Kidney epithelial cell (primary cell): Measurements from ENCODE around the gene IGHMBP2. TPM values are rescaled to one million over a fixed set of nuclear protein-coding genes. Genes with fewer than 3 reads are reported as not detected.

ENCODE experiments used
- DNase-seq: peaks from one replicate; pipeline ENCODE4 v3.0.0-alpha.2; 2010; ENCODE audit warnings: low read depth
- H3K27me3 ChIP-seq: 2 replicates; pipeline ENCODE4 v1.6.0; 2011; ENCODE audit warnings: low read length; ENCODE audit not compliant: control insufficient read depth, insufficient read depth
- H3K36me3 ChIP-seq: 2 replicates; pipeline ENCODE4 v1.5.1; 2011; ENCODE audit warnings: low read length; ENCODE audit not compliant: control insufficient read depth, insufficient read depth
- H3K4me3 ChIP-seq: 2 replicates; pipeline ENCODE4 v1.5.1; 2011; ENCODE audit warnings: low read depth, mild to moderate bottlenecking, control low read depth, low read length
- total RNA-seq: library from RNA; depleted of rRNA; stranded (reverse); fragments of >200 nt; gene quantifications from 2 replicates; pipeline ENCODE4 v1.2.3, GENCODE V29; 2015
- TF ChIP-seq, protein P1 (sequence below): IDR thresholded peaks from 2 replicates; pipeline ENCODE4 v1.5.1; 2011; ENCODE audit warnings: mild to moderate bottlenecking, moderate library complexity, low read length, control low read depth, inconsistent platforms; ENCODE audit not compliant: insufficient read depth, poor library complexity, severe bottlenecking

IGHMBP2 gene
- total RNA-seq, 1 donor from 2014 or later: 12.4 TPM

DNA sequence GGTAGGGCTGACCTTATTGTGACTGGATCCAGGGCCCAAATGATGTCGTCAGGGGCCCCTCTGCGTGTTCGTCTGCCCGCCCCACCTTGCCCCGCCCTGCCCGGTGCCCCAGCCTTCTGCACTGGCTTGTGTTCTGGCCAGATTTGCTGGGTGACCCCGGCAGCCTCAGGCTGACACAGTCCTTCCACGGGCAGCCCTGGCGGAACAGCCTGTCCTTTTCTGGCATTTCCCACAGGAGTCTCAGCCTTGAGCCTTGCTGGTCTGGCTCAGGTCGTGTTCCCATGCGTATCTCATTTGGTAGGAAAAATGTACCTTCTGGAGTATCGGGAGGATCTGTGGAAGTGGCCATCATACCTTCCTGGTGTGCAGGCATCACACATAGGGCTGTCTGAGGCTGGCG is 31.0 kb downstream of the IGHMBP2 start:
- TF ChIP-seq, protein P1, sequence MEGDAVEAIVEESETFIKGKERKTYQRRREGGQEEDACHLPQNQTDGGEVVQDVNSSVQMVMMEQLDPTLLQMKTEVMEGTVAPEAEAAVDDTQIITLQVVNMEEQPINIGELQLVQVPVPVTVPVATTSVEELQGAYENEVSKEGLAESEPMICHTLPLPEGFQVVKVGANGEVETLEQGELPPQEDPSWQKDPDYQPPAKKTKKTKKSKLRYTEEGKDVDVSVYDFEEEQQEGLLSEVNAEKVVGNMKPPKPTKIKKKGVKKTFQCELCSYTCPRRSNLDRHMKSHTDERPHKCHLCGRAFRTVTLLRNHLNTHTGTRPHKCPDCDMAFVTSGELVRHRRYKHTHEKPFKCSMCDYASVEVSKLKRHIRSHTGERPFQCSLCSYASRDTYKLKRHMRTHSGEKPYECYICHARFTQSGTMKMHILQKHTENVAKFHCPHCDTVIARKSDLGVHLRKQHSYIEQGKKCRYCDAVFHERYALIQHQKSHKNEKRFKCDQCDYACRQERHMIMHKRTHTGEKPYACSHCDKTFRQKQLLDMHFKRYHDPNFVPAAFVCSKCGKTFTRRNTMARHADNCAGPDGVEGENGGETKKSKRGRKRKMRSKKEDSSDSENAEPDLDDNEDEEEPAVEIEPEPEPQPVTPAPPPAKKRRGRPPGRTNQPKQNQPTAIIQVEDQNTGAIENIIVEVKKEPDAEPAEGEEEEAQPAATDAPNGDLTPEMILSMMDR: no peak
- H3K36me3 ChIP-seq: peaks cover 1% of the 10 kb centered on the region
- no peaks in the 10 kb centered on the region for H3K27me3 ChIP-seq
- H3K4me3 ChIP-seq: no peak overlapping the region
- DNase-seq: no peak

DNA sequence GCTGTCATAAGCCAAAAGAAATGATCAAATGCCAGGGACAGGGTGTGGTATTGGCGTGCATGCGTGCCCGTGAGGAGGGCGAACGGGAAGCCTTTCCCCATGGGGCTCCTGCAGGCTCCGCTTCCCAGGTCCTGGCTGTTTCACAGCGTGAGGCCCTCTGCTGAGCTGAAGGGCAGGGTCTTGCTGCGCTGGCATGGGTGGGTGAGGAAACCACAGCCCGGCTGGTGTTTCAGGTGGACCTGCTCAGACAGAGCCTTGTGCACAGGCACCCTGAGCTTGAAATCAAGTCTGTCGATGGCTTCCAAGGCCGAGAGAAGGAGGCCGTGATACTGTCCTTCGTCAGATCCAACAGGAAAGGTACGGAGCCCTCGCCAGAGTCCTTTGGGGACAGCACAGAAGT is 31.4 kb downstream of the IGHMBP2 start:
- Histone ChIP-seq H3K36me3 (peaks cover 1% of the 10 kb centered on the region), H3K4me3 (no peak overlapping the region), H3K27me3 (no peaks in the 10 kb centered on the region)
- no peak for DNase-seq
- TF ChIP-seq, protein P1: no peak

GRCh38 chr11:68935516-68936357 is 32.0 kb downstream of the IGHMBP2 start:
- no peak for DNase-seq
- TF ChIP-seq, protein P1: no peak
- H3K4me3 ChIP-seq: no peak overlapping the region
- peaks cover 1% of the 10 kb centered on the region for H3K36me3 ChIP-seq
- no peaks in the 10 kb centered on the region for H3K27me3 ChIP-seq

GRCh38 chr11:68936358-68936636 is 32.6 kb downstream of the IGHMBP2 start:
- TF ChIP-seq, protein P1: no peak
- no peak for DNase-seq
- Histone ChIP-seq H3K36me3 (peaks cover 1% of the 10 kb centered on the region), H3K27me3 (no peaks in the 10 kb centered on the region), H3K4me3 (no peak overlapping the region)

GRCh38 chr11:68936676-68937620 is 33.3 kb downstream of the IGHMBP2 start:
- Histone ChIP-seq H3K4me3 (no peak overlapping the region), H3K27me3 (no peaks in the 10 kb centered on the region), H3K36me3 (peaks cover 1% of the 10 kb centered on the region)
- TF ChIP-seq, protein P1: no peak
- DNase-seq: no peak
